GM21360 (cell line): Measurements from ENCODE around the gene HMX1.

Source experiments
- ATAC-seq: cut with Tn5 transposase; IDR thresholded peaks from one replicate; pipeline ENCODE4 v1.9.1; 2021; ENCODE audit warnings: mild to moderate bottlenecking, moderate library complexity; ENCODE audit not compliant: unreplicated experiment

The HMX1 gene

DNA sequence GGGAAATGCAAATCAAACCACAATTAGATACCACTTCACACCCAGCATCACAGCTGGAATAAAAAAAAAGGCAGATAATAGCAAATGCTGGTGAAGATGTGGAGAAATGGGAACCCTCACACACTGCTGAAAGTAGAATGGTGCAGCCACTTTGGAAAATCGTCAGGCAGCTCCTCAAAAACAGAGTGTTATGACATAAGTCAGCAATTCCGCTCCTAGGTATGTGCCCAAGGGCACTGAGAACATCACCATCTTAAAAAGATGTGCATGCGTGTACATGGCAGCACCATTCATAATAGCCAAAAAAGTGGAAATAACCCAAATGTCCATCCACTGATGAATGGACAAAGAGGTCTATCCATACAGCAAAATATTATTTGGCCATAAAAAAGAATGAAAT is 28.0 kb downstream of the HMX1 start:
- ATAC-seq = no peak

DNA sequence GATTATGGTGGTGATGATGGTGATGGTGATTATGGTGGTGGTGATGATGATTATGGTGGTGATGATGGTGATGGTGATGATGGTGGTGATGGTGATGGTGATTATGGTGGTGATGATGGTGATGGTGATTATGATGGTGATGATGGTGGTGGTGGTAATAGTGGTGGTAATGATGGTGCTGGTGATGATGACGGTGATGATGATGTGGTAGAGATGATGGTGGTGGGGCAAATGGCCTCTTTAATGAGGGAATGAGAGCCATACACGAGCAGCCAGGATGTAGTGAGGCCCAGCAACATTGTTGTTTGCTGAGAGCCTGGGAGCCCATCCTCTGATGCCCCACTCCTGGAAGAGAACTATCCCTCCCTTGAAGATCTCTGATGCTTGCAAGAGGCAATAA is 29.0 kb downstream of the HMX1 start:
- no peak for ATAC-seq

DNA sequence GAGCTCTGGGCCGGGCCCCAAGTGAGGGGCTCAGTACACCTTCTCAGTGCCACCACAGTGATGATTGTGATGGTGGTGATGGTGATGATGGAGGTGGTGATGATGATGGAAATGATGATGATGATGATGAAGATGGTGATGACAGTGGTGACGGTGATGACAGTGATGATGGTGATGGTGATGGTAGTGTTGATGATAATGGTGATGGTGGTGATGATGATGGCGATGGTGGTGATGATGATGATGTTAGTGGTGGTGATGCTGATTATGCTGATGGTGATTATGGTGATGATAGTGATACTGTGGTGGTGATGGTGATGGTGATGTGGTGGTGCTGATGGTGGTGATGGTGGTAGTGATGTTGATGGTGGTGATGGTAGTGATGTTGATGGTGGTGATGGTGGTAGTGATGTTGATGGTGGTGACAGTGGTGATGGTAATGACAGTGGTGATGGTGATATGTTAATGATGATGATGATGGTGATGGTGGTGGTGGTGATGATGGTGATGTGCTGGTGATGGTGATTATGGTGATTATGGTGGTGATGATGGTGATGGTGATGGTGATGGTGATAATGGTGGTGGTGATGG is 29.9 kb downstream of the HMX1 start:
- ATAC-seq = no peak

DNA sequence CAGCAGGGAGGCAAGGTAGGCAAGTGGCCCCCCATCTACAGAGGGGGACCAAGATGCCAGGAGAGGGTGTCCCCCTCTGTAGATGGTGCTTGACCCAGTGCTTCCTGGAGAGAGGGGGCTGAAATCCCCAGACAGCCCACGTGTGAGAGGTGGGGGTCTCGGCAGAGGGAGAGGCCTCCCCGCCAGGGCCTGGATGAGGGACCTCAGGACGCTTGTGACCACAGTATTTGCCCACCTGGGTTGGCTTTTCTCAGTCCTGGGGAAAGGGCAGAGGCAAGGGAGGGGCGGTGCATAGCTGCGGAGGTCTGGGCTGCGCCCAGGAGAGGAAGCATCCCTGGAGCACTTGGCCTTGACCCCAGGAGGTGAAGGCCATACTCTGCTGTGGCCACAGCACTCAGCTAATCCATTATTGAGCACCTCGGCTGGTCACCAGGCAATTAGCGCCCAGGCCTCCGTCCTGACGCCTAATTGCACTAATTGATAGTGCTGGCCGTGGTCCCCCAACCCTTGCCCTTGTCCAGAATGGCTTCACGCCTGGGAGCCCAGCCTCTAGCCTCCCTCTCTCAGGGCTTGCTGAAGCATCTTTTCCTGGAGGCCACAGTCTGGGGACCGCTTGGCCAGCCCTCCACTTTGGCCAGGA is 30.7 kb downstream of the HMX1 start:
- ATAC-seq = no peak

DNA sequence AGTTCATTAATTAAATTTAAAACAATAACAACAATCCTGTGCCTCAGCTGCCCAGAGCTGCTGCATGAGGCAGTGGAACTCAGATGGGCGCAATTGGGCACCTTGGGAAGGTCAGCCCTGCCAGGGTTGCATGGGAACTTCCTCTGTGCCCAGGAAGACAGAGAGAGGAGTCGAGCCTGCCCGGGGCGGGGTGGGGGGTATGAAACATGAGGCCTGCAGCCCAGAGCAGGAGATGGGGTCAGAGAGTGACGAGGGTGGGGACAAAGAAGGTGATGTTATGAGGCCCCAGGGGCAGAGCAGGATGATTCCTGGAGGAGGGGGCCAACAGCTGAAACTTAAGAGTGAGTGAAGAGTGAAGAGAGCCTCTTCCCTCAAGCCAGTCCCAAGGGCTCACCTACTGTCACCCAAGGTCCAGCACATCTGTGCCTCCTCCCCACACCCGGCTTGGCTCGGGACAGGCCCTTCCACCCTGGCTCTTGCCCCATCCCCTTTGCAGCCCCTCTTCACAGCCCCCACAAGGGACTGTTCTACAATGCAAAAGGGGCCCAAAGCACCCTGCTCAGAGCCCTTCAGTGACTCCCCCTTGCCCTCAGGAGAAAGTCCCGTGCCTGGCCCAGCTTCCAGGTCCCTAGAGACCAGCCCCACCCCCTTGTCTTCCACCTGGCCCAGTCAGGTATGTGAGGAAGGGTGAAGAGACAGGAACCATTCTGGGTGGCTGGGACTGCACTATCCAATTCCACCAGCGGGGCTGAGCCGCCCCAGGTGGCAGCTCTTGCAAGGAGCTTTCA is 31.4 kb downstream of the HMX1 start:
- ATAC-seq = no peak

DNA sequence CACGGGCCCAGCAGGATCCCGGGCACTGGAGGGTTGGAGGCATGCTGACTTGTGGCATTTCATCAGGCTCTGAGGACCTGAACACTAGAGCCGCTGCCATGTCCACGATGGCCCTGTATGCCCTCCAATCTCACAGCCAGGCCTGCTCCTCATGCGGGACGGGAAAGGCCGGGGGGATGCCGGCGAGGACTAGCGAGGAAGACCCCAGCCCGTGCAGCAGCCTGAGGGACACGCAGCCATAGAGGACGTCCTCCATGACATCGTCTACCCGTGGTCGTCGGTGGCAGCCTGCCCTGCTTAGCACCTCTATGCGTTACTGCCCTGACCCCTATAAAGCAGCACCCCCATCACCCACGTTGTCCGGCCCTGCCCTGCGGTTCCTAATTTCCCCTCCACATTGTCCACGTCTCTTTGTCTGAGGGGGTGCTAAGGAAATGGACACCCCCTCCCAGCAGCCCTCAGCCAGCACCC is 32.6 kb downstream of the HMX1 start:
- ATAC-seq = no peak

DNA sequence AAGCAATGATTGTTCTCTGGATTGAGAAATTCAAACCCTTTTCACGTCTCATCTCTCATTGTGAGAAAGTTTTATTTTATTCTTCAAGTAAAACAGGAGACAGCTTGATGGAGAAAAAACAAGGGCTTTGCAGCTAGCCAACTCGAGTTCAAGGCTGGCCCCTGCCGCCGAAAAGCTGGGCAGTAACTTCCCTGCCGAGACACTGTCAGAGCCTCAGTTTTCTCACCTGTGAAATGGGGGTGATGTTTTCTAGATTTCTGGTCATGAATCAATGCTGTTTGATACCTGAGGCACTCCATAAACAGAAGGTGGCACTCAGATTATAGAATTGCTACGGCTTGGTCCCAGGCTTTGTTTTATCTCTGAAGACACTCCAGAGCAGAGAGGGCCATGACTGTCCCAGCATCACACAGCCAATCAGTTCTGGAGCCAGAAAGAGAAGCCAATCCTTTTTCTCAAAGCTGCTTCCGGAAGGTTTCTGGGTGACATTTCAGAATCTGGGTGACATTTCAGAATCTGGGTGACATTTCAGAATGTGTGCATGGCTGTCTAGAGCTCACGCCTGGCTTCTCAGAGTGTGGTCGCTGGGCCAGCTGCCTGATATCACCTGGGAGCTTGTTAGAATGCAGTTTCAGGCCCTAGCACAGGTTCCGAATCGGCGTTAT is 33.2 kb downstream of the HMX1 start:
- no peak for ATAC-seq

DNA sequence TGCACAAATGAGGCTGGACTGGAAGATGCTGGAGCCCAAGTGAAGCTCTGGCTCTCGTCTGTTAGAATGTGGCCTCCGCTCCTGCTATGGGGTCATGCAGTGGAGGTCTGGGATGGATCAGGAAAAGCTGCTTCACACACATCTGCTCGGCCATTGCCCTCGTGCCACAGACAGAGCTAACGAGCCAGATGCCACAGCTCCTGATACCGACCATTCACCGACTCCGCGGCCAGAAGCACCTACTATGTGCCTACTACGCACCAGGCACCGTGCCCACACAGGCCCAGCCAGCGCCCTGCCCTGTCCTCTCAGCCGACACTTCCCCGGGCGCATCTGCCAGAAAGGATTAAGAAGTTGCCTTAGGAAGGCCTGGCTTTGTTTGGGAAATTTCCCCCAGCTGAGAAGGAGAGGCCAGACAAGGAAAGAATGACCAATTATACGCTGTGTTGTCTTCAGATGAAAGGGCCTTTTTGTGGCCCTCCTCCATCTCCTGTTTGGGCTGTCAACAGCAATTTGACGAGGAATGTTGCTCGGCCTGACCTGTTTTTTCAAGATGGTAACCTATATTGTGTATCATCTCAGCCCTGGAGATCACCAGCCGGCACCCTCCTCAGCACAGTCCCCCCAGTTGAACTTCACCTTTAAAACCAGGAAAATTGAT is 34.3 kb downstream of the HMX1 start:
- no peak for ATAC-seq

DNA sequence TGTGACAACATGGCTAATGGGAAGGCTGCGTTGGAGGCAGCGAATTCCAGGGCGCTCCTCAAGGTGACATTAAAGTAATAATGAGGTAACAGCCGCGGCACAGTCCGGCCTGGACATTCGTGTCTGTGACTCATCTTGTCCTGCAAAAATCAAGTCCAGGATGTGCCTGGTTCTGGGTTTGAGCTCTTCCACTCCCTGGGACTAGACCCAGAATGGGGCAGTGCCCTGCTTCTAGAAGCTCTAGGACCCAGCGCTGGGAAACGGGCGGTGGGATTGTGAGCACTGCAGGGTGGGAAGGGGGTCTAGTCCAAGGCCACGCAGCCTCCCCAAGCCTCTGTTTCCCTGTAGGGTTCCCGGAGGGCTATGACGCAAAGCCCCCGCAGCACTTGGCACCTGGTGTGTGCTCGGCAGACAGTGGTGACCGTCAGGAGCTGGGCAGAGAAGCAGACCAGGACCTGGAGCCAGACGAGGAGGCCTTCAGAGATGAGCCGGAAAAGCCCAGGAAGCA is 34.9 kb downstream of the HMX1 start:
- no peak for ATAC-seq

DNA sequence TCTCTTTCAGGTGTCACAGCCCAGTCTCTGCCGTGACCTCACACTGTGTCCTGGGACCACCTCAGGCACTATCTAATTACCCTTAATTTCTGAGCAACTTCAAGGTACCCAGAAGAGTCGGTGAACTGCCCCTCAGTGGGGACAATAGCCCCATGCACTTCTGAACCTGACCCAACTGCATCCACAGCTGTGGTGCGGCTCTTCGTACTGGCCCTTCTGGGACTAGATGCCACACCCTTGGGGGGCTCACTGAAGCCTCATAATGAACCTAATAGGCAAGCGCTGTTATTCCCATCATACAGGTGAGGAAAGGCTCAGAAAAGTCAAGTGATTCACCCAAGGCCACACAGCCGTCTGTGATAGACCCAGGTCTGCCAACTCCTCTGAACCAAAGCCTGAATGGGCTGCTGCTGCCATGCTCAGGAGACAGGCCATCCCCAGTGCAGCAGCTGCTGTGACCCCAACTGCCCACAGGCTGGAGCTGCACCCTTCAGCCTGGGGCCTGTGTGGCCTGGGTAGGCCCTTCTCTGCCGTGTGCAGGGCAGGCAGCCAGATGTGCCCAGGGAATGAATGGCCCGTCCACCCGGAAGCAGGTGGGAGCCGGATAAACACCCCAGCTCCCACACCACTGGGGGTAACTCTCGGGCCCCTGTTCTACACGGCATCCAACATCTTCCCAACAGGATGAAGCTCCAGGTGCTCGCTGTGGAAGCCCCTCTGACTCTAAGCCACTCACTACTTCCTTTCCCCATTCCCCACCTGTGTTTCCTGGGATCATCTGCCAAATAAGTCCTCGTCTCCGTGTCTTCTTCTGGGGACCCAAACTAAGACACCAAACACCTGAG is 35.9 kb downstream of the HMX1 start:
- ATAC-seq = no peak

DNA sequence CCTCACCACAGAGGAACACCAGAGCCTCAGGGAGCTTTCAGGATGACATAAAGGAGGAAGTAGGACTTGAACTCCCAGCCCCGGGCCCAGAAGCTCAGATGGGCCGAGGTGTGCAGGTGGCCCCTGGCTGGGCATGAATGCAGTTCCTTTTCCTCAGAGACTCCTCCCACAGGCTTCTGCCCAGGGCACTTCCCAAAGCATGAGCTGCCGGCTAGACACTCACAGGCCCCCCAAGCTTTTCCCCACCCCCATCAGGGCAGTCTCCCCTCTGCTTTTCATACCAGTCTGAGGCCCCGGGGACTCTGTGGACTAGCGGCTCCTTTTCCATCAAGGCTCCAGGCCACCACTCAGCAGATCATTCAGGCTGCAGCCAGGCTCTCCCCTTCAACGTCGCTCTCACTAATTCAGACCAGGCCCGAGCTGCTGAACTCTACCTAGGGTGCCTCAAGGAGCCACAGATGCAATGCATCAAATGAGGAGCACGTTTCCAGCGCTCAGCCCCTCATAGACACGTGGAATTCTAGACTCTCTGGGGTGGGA is 36.9 kb downstream of the HMX1 start:
- no peak for ATAC-seq

DNA sequence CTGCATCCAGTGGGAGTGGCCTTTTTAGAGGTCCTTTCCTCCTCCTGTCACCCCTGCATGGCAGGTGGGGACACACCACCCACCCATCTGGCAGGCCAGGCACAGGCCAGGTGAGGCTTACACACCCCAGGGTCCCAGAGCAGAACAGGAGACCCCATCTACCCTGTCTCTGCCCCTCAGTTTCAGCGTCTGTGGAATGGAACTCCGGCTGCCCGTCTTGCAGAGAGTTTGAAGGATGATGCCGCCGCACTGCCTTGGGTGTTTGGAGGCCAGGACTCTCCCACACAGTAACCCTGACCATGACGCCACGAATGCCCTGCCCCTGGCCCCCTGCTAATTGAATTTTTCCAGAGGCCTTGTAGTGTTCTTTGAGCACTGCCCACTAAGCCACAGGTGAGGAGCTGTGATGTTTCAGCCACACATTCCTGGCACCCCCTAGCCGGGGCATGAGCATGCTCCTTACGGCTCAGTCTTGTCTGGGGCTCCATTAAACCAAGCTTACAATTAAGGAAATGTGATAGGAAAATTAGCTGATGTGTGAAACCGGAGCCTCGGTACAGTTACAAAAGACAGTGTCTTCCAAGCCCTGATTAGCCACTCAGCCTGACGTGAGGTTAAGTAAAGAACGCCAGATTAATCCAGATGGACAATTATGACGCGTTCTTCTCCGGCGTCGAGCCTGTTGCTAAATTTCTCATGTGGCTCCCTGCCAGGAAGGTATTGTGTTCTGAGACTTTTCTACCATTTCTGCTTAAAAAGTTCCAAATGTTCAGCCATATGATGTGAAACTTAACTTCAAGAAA is 39.3 kb downstream of the HMX1 start:
- ATAC-seq = no peak

DNA sequence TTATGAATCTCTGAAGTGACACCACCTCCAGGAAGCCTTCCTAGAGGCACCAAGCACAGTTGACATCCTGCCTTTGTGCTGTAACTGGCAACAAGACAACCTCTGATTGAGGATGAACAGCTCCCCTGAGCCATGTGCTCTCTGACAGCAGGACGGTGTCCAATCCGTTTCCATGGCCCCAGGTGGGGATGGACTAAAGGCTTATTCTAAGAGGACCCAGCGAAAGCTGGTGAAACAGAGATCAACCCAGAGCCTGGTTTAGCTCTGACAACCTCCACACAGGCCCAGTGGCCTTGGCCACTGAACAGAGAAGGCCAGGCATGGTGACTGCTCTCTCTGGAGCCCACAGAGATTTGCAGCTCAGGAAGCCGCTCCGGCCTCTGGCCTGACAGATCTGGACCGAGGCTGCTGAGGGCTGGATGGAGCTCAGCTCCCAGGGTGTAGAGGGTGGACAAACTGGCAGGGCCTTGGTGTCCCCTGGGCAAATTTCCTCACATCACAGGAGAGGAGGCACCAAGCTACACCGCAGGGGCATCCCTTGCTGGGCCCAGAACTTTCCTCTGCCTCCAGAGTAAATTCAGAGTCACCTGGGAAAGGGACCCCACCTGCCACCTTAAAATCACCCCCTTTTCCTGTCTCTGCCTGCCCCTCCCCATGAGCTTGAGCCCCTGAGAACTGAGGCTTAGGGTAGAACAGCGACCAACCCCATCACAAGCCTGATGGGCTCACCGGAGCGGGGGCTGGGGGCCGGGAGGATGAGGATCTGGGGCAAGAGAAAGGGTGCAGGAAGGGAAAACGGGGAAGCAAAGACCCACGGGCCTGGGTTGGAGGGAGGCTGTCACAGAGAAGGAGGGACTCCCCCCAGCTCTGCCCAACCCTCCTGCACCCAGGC is 40.2 kb downstream of the HMX1 start:
- no peak for ATAC-seq

DNA sequence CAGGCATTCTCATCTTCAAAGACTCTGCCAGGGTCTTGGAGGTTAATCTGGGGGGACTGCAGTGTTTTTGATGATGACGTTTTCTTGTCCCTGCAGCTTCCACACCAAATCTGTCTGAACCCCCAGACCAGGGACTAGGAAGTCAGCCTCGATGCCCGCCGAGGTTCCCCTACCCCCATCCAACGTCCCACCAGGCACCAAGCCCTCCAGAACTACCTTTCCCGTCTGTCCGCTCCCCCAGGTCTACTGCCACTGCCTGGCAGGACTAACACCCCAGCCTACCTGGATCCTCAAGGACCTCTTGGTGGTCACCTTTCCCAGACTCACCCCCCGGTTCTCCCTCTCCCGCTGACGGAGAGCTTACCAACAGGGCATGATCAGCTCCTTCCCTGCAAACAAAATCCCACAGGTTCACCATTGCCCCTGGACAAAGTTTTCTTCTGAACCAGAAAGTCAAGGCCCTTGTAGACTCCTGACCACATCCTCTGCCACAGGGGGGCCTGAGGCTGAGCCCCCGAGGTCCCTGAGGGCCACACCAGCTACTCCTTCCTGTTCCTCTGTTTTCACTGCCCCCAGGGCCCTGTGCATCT is 40.9 kb downstream of the HMX1 start:
- ATAC-seq = no peak

DNA sequence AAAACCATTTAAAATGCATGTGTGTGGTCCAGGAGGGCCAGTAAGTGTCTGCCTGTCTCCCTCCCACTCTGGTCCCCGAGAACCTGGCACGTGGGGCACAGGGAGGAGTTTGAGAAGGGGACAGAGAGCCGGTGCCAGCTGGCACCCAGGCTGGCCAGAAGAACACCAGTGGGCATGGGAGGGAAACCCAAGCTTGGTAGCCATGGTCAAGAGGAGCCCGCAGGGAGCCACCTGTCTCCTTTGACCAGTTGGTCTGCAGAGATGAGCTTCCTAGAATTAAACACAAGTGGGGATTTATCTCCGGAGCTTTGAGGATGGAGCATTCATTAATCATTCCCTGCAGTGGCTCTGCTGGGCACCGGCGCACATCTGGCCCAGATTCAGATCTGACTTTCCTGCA is 41.6 kb downstream of the HMX1 start:
- ATAC-seq = no peak

DNA sequence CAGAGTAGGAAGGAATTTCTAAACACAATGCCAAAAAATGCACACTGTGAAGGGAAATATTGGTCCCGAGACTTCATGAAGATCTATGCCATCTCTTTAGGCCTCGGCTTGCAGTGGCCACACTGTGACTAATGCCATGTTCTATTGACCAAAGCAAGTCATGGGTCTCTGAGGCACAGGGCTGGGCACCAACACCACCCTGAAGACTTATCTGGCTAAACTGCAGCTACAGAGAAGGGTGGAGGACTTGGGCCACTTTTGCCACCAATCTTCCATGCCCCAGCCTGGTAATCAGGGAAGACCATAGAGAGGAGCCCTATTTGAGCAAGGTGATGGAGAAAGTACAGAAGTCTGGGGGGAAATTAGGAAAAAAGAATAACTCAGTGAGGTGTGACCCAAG is 42.1 kb downstream of the HMX1 start:
- no peak for ATAC-seq

DNA sequence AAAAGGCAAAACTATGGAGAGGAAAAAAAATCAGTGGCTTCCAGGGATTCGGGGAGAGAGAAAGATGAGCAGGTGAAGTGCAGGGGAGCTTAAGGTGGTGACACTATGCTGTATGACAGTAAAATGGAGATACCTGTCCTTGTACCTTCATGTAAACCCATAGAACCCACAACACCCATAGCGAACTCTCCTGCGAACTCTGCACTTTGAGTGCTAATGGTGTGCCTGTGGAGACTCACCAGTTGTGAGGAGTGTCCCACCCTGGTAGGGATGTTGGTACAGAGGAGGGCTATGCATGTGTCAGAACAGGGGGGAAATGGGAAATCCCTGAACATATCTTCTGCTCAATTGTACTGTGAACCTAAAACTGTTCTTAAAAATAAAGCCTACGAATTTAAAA is 42.8 kb downstream of the HMX1 start:
- no peak for ATAC-seq
